T-cell (primary cell): ENCODE measurements around the gene ASB5. TPM values are rescaled to one million over a fixed set of nuclear protein-coding genes. Genes with fewer than 3 reads are reported as not detected.

Experiments used
- ATAC-seq, 4 experiments: fragments of 200-7000 bp in 3 of 4; fragments of 150-1000 bp in 1 of 4; cut with Tn5 transposase; replicated peaks in 1 of 4; 1 replicate in 3 of 4; 2 replicates in 1 of 4; pipeline ENCODE4 v1.10.0; 2021; ENCODE audit warnings: moderate library complexity in 3 of 4, mild to moderate bottlenecking in 2 of 4, moderate number of reproducible peaks in 1 of 4
- CTCF ChIA-PET, 2 donors: fragments of 300-600 bp; sonication (Branson Sonifier 250); formaldehyde crosslinking; loops; one replicate each; lab custom pipeline; 2022; ENCODE audit warnings: antibody characterized with exemption in 2 of 2; lab: Charles Lee
- POLR2A ChIA-PET, 2 donors: fragments of 300-600 bp; sonication (Branson Sonifier 250); formaldehyde crosslinking; loops; one replicate each; lab custom pipeline; 2022; ENCODE audit warnings: antibody characterized with exemption in 2 of 2; lab: Charles Lee
- DNase-seq, 35 experiments: peaks; one replicate each; pipeline versions ENCODE4 v3.0.0 to v3.0.0-alpha.2; 2013 to 2023
- H3K27ac ChIP-seq: one replicate; pipeline ENCODE4 v1.5.1; 2013; ENCODE audit warnings: low read length
- H3K27me3 ChIP-seq, 2 experiments: replicated peaks in 1 of 2; 1 replicate in 1 of 2; 2 replicates in 1 of 2; pipeline versions ENCODE4 v1.6.1 to v1.7.0; 2013; ENCODE audit warnings: low read length in 1 of 2, mixed read lengths in 1 of 2; ENCODE audit not compliant: control insufficient read depth in 2 of 2, insufficient read depth in 2 of 2; ENCODE audit errors: extremely low read depth in 1 of 2
- H3K36me3 ChIP-seq, 2 donors: 1 replicate in 1 of 2; 2 replicates in 1 of 2; pipeline versions ENCODE4 v1.6.1 to v1.7.0; 2013; ENCODE audit warnings: low read length in 1 of 2; ENCODE audit not compliant: control insufficient read depth in 2 of 2, insufficient read depth in 1 of 2; ENCODE audit errors: extremely low read depth in 1 of 2
- H3K4me1 ChIP-seq, 2 experiments: 1 replicate in 1 of 2; 2 replicates in 1 of 2; pipeline versions ENCODE4 v1.6.1 to v1.7.0; 2013; ENCODE audit warnings: low read length in 2 of 2, mixed read lengths in 1 of 2; ENCODE audit not compliant: insufficient read depth in 2 of 2, control insufficient read depth in 1 of 2; ENCODE audit errors: extremely low read depth in 1 of 2
- H3K4me3 ChIP-seq, 2 donors: 1 replicate in 1 of 2; 2 replicates in 1 of 2; pipeline versions ENCODE4 v1.5.1 to v1.7.0; 2013; ENCODE audit warnings: mild to moderate bottlenecking in 2 of 2, low read length in 1 of 2, moderate library complexity in 1 of 2; ENCODE audit not compliant: control insufficient read depth in 1 of 2; ENCODE audit errors: extremely low read depth in 1 of 2
- H3K9me3 ChIP-seq: 2 replicates; pipeline ENCODE4 v1.7.0; 2013
- H3K27ac Mint-ChIP-seq, 2 donors: one replicate each; pipeline ENCODE4 v1.8.0; 2020 to 2021; ENCODE audit warnings: mild to moderate bottlenecking in 2 of 2, mixed read lengths in 2 of 2
- H3K27me3 Mint-ChIP-seq, 2 donors: one replicate each; pipeline ENCODE4 v1.8.0; 2021 to 2022; ENCODE audit warnings: mixed read lengths in 2 of 2
- H3K36me3 Mint-ChIP-seq: one replicate; pipeline ENCODE4 v1.8.0; 2021; ENCODE audit warnings: mixed read lengths
- H3K4me1 Mint-ChIP-seq, 3 donors: one replicate each; pipeline ENCODE4 v1.8.0; 2020 to 2022; ENCODE audit warnings: mixed read lengths in 3 of 3, mild to moderate bottlenecking in 1 of 3
- H3K4me3 Mint-ChIP-seq, 3 donors: one replicate each; pipeline ENCODE4 v1.8.0; 2020 to 2022; ENCODE audit warnings: mild to moderate bottlenecking in 3 of 3, mixed read lengths in 3 of 3, moderate library complexity in 3 of 3
- H3K9me3 Mint-ChIP-seq, 3 donors: one replicate each; pipeline ENCODE4 v1.8.0; 2020 to 2022; ENCODE audit warnings: mixed read lengths in 3 of 3
- WGBS: methylation state at CpG from one replicate; pipeline ENCODE4 v1.1.5; 2013; ENCODE audit warnings: missing lambda C conversion rate; ENCODE audit not compliant: insufficient coverage; 5-methylcytosine and 5-hydroxymethylcytosine counted together
- total RNA-seq, 35 experiments: library from RNA in 6 of 35; stranded (reverse) in 6 of 35; fragments of 120-200 nt in 1 of 35; gene quantifications; one replicate each; pipeline versions ENCODE4 v1.2.1 to v1.2.4 and lab custom pipeline; 2013 to 2026

Gene ASB5
- total RNA-seq, 5 donors from 2014 or later (not counting 1 experiment from before 2014, with no cell fraction given): not detected

- H3K4me1 Mint-ChIP-seq: no peaks in the 10 kb centered on the region
- H3K36me3 Mint-ChIP-seq: no peaks in the 10 kb centered on the region
- H3K9me3 Mint-ChIP-seq: no peaks in the 10 kb centered on the region
- Histone ChIP-seq H3K27me3 (no peaks in the 10 kb centered on the region), H3K4me1 (no peaks in the 10 kb centered on the region), H3K9me3 (no peaks in the 10 kb centered on the region), H3K36me3 (no peaks in the 10 kb centered on the region), H3K27ac (no peak overlapping the region), H3K4me3 (no peak overlapping the region)
- ChIA-PET CTCF (no interaction called here), POLR2A (no interaction called here)
- no peak overlapping the region for H3K27ac Mint-ChIP-seq
- ATAC-seq (no peak), DNase-seq (no peak)
- no CpG with 5 or more reads among the region's 4 CpGs for WGBS
- H3K27me3 Mint-ChIP-seq: peaks cover 8 to 14% of the 10 kb centered on the region in 2 donors
- no peak overlapping the region for H3K4me3 Mint-ChIP-seq
Measured at GRCh38 chr4:176273736-176274135, 4.7 kb upstream of the ASB5 start.

- Histone ChIP-seq H3K4me3 (no peak overlapping the region), H3K4me1 (no peaks in the 10 kb centered on the region), H3K27me3 (peaks cover 0 to 2% of the 10 kb centered on the region in 2 experiments), H3K9me3 (no peaks in the 10 kb centered on the region), H3K27ac (no peak overlapping the region), H3K36me3 (no peaks in the 10 kb centered on the region)
- H3K27ac Mint-ChIP-seq: no peak overlapping the region
- DNase-seq (no peak), ATAC-seq (no peak)
- POLR2A ChIA-PET: no interaction called here
- no peaks in the 10 kb centered on the region for H3K9me3 Mint-ChIP-seq
- no peaks in the 10 kb centered on the region for H3K36me3 Mint-ChIP-seq
- no peak overlapping the region for H3K4me3 Mint-ChIP-seq
- H3K27me3 Mint-ChIP-seq: peaks cover 8 to 14% of the 10 kb centered on the region in 2 donors
- CTCF ChIA-PET: interaction anchor here in 1 of 2 donors (0.6 kb wide), 1 partner anchor 123 kb away, joined by 3 read pairs; no protein-coding TSS in a partner anchor
- no peaks in the 10 kb centered on the region for H3K4me1 Mint-ChIP-seq
- no CpG with 5 or more reads among the region's 3 CpGs for WGBS
Measured at GRCh38 chr4:176272799-176273198, 3.8 kb upstream of the ASB5 start.

GRCh38 chr4:176271749-176272148 lies 2.7 kb upstream of the ASB5 start:
- Mint-ChIP-seq H3K9me3 (no peaks in the 10 kb centered on the region), H3K27ac (no peak overlapping the region), H3K27me3 (peaks cover 8 to 9% of the 10 kb centered on the region in 2 donors), H3K36me3 (no peaks in the 10 kb centered on the region), H3K4me3 (no peak overlapping the region), H3K4me1 (no peaks in the 10 kb centered on the region)
- DNase-seq (no peak), ATAC-seq (no peak)
- peaks cover 0 to 2% of the 10 kb centered on the region in 2 experiments for H3K27me3 ChIP-seq
- CTCF ChIA-PET: no interaction called here
- H3K4me1 ChIP-seq: no peaks in the 10 kb centered on the region
- no peaks in the 10 kb centered on the region for H3K36me3 ChIP-seq
- no peaks in the 10 kb centered on the region for H3K9me3 ChIP-seq
- POLR2A ChIA-PET: no interaction called here
- no peak overlapping the region for H3K27ac ChIP-seq
- WGBS: 100% methylated on average over 1 of the region's 3 CpGs
- H3K4me3 ChIP-seq: no peak overlapping the region

GRCh38 chr4:176270669-176271068 lies 1.6 kb upstream of the ASB5 start:
- H3K27ac Mint-ChIP-seq: no peak overlapping the region
- H3K9me3 ChIP-seq: no peaks in the 10 kb centered on the region
- no peak for DNase-seq
- WGBS: 57% methylated on average over 3 of the region's 5 CpGs
- H3K4me3 ChIP-seq: no peak overlapping the region
- H3K36me3 Mint-ChIP-seq: no peaks in the 10 kb centered on the region
- H3K4me1 ChIP-seq: no peaks in the 10 kb centered on the region
- no peak overlapping the region for H3K27ac ChIP-seq
- ChIA-PET CTCF (no interaction called here), POLR2A (no interaction called here)
- H3K27me3 ChIP-seq: peaks cover 0 to 2% of the 10 kb centered on the region in 2 experiments
- H3K36me3 ChIP-seq: no peaks in the 10 kb centered on the region
- no peak overlapping the region for H3K4me3 Mint-ChIP-seq
- H3K4me1 Mint-ChIP-seq: no peaks in the 10 kb centered on the region
- ATAC-seq: no peak
- no peaks in the 10 kb centered on the region for H3K9me3 Mint-ChIP-seq
- H3K27me3 Mint-ChIP-seq: peaks cover 4 to 8% of the 10 kb centered on the region in 2 donors

- WGBS: no CpG with 5 or more reads among the region's 2 CpGs
- POLR2A ChIA-PET: no interaction called here
Measured at GRCh38 chr4:176266026-176266425, 3.0 kb downstream of the ASB5 start.

GRCh38 chr4:176262243-176262642 lies 6.8 kb downstream of the ASB5 start:
- H3K4me3 Mint-ChIP-seq: no peak overlapping the region
- no peak for ATAC-seq
- DNase-seq: no peak
- H3K4me1 Mint-ChIP-seq: no peaks in the 10 kb centered on the region
- Histone ChIP-seq H3K4me3 (no peak overlapping the region), H3K4me1 (no peaks in the 10 kb centered on the region), H3K27me3 (peaks cover 0 to 2% of the 10 kb centered on the region in 2 experiments), H3K27ac (no peak overlapping the region), H3K9me3 (no peaks in the 10 kb centered on the region), H3K36me3 (no peaks in the 10 kb centered on the region)
- H3K27me3 Mint-ChIP-seq: peaks cover 0 to 16% of the 10 kb centered on the region in 2 donors
- H3K27ac Mint-ChIP-seq: no peak overlapping the region
- H3K36me3 Mint-ChIP-seq: no peaks in the 10 kb centered on the region
- ChIA-PET CTCF (no interaction called here), POLR2A (no interaction called here)
- no peaks in the 10 kb centered on the region for H3K9me3 Mint-ChIP-seq

More at GRCh38 chr4:176266026-176266425, 3.0 kb downstream of the ASB5 start:
- Histone ChIP-seq H3K27ac (no peak overlapping the region), H3K4me3 (no peak overlapping the region), H3K27me3 (peaks cover 0 to 2% of the 10 kb centered on the region in 2 experiments), H3K36me3 (no peaks in the 10 kb centered on the region), H3K9me3 (no peaks in the 10 kb centered on the region), H3K4me1 (no peaks in the 10 kb centered on the region)
- CTCF ChIA-PET: interaction anchor here (0.6 to 1.1 kb wide), 2 partner anchors 10 to 11 kb away, joined by 3 to 5 read pairs; no protein-coding TSS in a partner anchor
- H3K36me3 Mint-ChIP-seq: no peaks in the 10 kb centered on the region
- no peak for DNase-seq
- H3K4me1 Mint-ChIP-seq: no peaks in the 10 kb centered on the region
- no peak overlapping the region for H3K4me3 Mint-ChIP-seq
- H3K9me3 Mint-ChIP-seq: no peaks in the 10 kb centered on the region
- no peak overlapping the region for H3K27ac Mint-ChIP-seq
- no peak for ATAC-seq
- peaks cover 0 to 7% of the 10 kb centered on the region in 2 donors for H3K27me3 Mint-ChIP-seq

GRCh38 chr4:176261481-176261880 lies 7.5 kb downstream of the ASB5 start:
- DNase-seq (no peak), ATAC-seq (no peak)

More at GRCh38 chr4:176261481-176261880, 7.5 kb downstream of the ASB5 start:
- H3K27me3 ChIP-seq: peaks cover 0 to 2% of the 10 kb centered on the region in 2 experiments
- no peaks in the 10 kb centered on the region for H3K36me3 ChIP-seq
- CTCF ChIA-PET: no interaction called here
- Mint-ChIP-seq H3K36me3 (no peaks in the 10 kb centered on the region), H3K27me3 (peaks cover 0 to 19% of the 10 kb centered on the region in 2 donors), H3K27ac (no peak overlapping the region), H3K9me3 (no peaks in the 10 kb centered on the region), H3K4me1 (no peaks in the 10 kb centered on the region), H3K4me3 (no peak overlapping the region)
- H3K4me3 ChIP-seq: no peak overlapping the region
- WGBS: 83% methylated on average over 1 of the region's 3 CpGs
- no peaks in the 10 kb centered on the region for H3K4me1 ChIP-seq
- POLR2A ChIA-PET: no interaction called here
- H3K9me3 ChIP-seq: no peaks in the 10 kb centered on the region
- H3K27ac ChIP-seq: no peak overlapping the region
